GM19328 (cell line): Measurements from ENCODE around the gene PDE6A.

Experiments
- ATAC-seq: cut with Tn5 transposase; IDR thresholded peaks from one replicate; pipeline ENCODE4 v1.9.1; 2021; ENCODE audit warnings: mild to moderate bottlenecking, moderate library complexity; ENCODE audit not compliant: unreplicated experiment

PDE6A gene

GRCh38 chr5:149820536-149821510 lies 123.8 kb downstream of the PDE6A start:
- ATAC-seq: no peak

- ATAC-seq: no peak
These were observed 124.6 kb downstream of the PDE6A start for GRCh38 chr5:149820012-149820411.

GRCh38 chr5:149818116-149818515 lies 126.5 kb downstream of the PDE6A start:
- no peak for ATAC-seq

GRCh38 chr5:149817539-149818060 lies 127.0 kb downstream of the PDE6A start:
- ATAC-seq: no peak

GRCh38 chr5:149816661-149817060 lies 127.9 kb downstream of the PDE6A start:
- ATAC-seq: no peak

- ATAC-seq: no peak
These were observed 133.1 kb downstream of the PDE6A start for GRCh38 chr5:149811453-149811852.

GRCh38 chr5:149810856-149811255 lies 133.7 kb downstream of the PDE6A start:
- ATAC-seq: no peak

- ATAC-seq: no peak
These were observed 134.5 kb downstream of the PDE6A start for GRCh38 chr5:149809931-149810691.

GRCh38 chr5:149808264-149808982 lies 136.2 kb downstream of the PDE6A start:
- no peak for ATAC-seq
